ENCODE results near the gene OLA1.

Gene OLA1

DNA sequence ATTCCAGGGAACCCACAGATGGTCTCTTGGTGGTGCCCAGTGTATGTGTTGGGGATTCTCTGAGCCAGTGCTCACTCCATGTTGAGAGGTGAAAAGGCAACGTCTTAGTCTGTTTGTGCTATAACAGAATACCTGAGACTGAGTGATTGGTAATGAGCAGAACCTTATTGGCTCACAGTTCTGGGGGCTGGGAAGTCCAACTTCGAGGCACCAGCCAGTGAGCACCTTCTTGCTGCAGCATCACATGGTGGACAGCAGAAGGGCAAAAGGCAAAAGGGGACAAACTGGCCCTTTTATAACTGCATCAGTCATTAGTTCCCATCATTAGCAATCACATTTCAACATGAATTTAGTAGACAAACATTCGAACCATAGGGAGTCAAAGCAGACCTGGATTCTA lies 202.2 kb downstream of the OLA1 start:
- peaks cover 5% of the 10 kb centered on the region for H3K27me3 Mint-ChIP-seq
- no peaks in the 10 kb centered on the region for H3K36me3 Mint-ChIP-seq (ENCODE audit: low read depth)
- no peak overlapping the region for H3K27ac Mint-ChIP-seq
- H3K4me3 Mint-ChIP-seq, result no peak overlapping the region
- DNase-seq, result no peak
- H3K9me3 Mint-ChIP-seq, result no peaks in the 10 kb centered on the region
- H3K4me1 Mint-ChIP-seq (ENCODE audit: low read depth), result peaks cover 1% of the 10 kb centered on the region

DNA sequence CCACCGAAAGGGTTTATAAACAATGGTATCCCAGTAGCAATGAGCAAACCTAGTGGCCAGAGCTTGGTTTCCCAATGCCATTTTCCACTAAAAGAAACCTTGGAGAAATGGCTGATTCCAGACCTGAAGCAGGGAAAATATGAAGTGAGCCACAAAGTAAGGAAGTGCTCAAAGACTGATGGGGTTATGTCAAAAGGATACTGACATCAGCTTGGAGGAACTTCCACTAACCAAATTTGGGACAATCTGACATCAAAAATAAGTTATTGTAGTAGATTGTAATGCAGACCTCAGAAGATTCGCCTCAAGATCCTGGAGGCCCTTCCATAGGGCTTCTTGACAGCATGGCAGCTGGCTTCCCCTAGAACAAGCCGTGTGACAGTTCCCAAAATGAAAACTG lies 203.8 kb downstream of the OLA1 start:
- no peak for DNase-seq
- Mint-ChIP-seq H3K9me3 (no peaks in the 10 kb centered on the region), H3K4me3 (no peak overlapping the region), H3K4me1 (ENCODE audit: low read depth) (peaks cover 9% of the 10 kb centered on the region), H3K36me3 (ENCODE audit: low read depth) (no peaks in the 10 kb centered on the region), H3K27ac (no peak overlapping the region), H3K27me3 (peaks cover 4% of the 10 kb centered on the region)

DNA sequence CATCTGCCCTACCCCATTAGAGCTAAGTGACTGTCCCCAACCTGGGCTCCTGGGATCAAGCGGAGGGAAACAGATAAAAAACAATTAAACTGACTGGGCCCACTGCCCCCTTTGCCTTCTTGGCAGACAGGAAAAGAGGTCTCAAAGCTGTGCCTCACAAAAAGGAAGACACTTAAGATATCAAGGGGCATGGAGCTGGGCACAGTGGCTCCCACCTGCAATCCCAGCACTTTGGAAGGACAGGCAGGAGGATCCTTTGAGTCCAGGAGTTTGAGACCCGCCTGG lies 208.0 kb downstream of the OLA1 start:
- Mint-ChIP-seq H3K27ac (no peak overlapping the region), H3K27me3 (no peaks in the 10 kb centered on the region), H3K9me3 (no peaks in the 10 kb centered on the region), H3K4me3 (no peak overlapping the region), H3K4me1 (ENCODE audit: low read depth) (peaks cover 22% of the 10 kb centered on the region), H3K36me3 (ENCODE audit: low read depth) (no peaks in the 10 kb centered on the region)
- no peak for DNase-seq

DNA sequence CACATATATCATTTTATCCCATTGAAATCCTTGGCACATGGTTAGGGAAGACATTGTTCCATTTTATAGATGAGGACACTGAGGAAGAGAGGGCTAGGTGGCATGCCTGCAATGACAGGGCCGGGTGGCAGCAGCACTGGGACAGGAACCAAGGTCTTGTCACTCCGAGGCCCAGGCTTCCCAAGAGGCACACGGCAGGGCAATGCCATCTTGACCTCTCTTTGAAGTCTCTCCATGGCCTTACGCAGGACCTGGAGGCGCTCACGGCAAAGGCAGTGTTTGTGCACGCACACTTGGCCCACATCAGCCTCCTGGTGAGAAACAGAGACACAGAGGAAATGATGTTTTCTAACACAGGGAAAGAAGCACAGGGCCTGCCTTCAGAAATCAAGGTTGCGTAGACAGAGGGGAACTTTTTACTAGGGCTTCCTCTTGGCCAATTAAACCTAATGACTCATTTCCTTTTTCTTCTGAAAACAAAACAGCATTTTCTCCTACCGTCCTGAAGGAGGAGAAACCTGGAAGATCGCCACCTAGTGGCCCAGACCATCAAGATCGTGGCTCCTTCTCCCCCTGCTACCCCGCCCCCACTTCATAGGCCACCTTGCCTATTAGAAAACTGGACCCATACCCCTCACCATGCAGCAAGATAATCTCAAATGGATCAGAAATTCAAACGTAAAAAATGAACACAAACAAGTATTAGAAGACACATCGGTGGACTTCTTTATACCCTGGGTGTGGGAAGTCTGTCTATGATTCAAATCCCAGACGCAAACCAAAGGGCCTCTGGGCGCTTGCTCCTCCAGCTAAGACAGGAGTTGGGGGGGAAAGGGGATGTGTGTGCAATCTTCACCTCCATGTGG lies 208.5 kb downstream of the OLA1 start:
- H3K4me3 Mint-ChIP-seq, result peak overlapping the region; percentile 26
- peaks cover 22% of the 10 kb centered on the region for H3K4me1 Mint-ChIP-seq (ENCODE audit: low read depth)
- H3K27ac Mint-ChIP-seq, result peak overlapping the region; percentile 93
- DNase-seq, result peak; percentile 84
- H3K27me3 Mint-ChIP-seq, result no peaks in the 10 kb centered on the region
- H3K36me3 Mint-ChIP-seq (ENCODE audit: low read depth), result no peaks in the 10 kb centered on the region
- H3K9me3 Mint-ChIP-seq, result no peaks in the 10 kb centered on the region

DNA sequence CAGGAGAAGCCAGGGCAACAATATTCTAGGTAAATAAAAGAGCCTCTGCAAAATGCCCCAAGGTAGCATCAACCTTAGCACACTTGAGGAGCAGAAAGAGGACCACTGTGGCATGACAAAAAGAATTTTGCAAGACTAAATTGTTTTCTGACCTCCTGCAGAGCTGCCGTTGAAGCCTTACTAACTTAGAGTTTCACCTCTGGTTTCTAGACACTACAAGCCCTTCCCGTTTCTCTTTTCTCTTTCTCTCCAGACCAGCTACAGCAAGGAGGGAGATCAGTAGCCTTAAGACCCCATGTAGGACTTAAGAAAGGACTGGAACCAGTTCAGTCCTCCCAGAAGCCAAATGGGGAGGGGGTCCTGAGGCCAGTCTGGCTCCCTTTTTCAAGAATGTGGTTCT lies 209.9 kb downstream of the OLA1 start:
- H3K27me3 Mint-ChIP-seq, result no peaks in the 10 kb centered on the region
- H3K27ac Mint-ChIP-seq, result no peak overlapping the region
- DNase-seq, result no peak
- H3K36me3 Mint-ChIP-seq (ENCODE audit: low read depth), result no peaks in the 10 kb centered on the region
- H3K4me3 Mint-ChIP-seq, result no peak overlapping the region
- no peaks in the 10 kb centered on the region for H3K9me3 Mint-ChIP-seq
- peaks cover 21% of the 10 kb centered on the region for H3K4me1 Mint-ChIP-seq (ENCODE audit: low read depth)

DNA sequence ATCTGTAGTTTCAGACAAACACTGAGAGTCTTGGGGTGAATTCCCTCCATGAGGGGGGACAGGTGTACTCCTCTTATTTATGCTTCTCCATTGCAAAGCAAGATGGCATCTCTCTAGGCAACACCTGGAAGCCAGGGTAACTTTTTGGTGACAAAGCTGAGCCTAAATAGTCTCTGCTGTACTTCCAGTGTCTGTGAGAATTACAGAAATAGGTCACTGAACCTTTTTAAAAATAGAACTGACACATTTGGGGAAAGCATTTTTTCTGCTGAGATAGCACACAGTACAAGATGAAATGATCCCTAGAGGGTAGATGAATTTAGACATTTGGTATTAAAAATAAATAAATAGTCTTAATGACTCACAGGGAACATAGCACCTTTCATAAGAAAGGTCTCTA lies 211.5 kb downstream of the OLA1 start:
- Mint-ChIP-seq H3K36me3 (ENCODE audit: low read depth) (no peaks in the 10 kb centered on the region), H3K27ac (no peak overlapping the region), H3K9me3 (no peaks in the 10 kb centered on the region), H3K4me3 (no peak overlapping the region), H3K27me3 (no peaks in the 10 kb centered on the region), H3K4me1 (ENCODE audit: low read depth) (peaks cover 21% of the 10 kb centered on the region)
- DNase-seq, result no peak

DNA sequence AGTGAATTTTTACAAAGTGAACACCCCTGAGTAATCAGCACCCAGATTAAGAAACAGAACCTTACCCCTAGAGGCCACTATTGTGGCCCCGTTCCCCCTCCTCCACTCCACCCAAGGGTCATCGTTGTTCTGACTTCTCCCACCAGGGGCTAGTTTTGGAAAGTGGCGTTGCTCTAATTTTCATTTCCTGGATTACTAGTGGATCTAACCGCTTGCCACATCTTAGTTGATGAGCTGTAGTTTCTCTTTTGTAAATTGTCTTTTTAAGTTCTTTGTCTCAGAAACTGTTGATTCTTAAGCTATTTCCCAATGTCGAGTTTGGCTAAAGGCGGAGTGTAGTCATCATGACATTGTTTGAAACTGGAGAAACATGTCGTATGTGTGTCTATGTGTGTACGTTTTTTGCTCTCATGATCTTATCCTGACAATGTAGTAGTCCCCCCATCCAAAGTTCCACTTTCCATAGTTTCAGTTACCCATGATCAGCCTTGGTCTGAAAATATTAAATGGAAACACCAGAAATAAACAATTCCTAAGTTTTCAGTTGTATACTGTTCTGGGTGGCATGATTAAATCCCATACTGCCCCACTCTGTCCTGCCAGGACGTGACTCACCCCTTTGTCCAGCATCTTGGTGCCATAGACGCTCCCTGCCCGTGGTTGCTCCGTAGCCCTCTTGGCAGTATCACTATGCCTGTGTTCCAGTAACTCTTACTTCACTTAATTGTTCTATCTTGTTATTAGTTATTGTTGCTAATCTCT lies 212.2 kb downstream of the OLA1 start:
- Mint-ChIP-seq H3K27ac (no peak overlapping the region), H3K4me3 (no peak overlapping the region), H3K27me3 (no peaks in the 10 kb centered on the region), H3K36me3 (ENCODE audit: low read depth) (no peaks in the 10 kb centered on the region), H3K9me3 (no peaks in the 10 kb centered on the region), H3K4me1 (ENCODE audit: low read depth) (peaks cover 21% of the 10 kb centered on the region)
- no peak for DNase-seq

DNA sequence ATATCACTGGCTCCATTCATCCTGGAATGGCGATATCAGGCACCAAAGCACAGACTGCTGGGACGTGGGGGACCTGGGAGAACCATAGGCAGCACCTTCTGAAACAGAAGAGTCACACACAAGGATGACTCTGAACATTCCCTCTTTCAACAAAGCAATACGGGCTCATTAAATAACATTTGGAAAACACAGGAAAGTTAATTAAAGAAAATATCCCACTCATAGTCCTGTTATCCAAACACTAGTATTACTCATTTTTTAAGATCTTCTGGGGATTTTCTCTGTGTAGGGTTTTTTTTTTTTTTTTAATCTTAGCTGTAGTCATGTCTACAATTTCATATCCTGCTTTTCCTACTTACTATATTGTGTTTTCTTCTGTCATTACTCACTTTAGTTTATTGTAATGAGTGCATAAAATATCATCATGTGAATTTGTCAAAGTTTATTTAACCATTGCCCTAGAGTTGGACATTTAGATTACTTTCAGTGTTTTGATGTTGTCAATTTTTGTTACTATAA lies 213.2 kb downstream of the OLA1 start:
- Mint-ChIP-seq H3K27me3 (no peaks in the 10 kb centered on the region), H3K36me3 (ENCODE audit: low read depth) (no peaks in the 10 kb centered on the region), H3K4me3 (no peak overlapping the region), H3K9me3 (no peaks in the 10 kb centered on the region), H3K4me1 (ENCODE audit: low read depth) (peaks cover 18% of the 10 kb centered on the region), H3K27ac (no peak overlapping the region)
- no peak for DNase-seq

DNA sequence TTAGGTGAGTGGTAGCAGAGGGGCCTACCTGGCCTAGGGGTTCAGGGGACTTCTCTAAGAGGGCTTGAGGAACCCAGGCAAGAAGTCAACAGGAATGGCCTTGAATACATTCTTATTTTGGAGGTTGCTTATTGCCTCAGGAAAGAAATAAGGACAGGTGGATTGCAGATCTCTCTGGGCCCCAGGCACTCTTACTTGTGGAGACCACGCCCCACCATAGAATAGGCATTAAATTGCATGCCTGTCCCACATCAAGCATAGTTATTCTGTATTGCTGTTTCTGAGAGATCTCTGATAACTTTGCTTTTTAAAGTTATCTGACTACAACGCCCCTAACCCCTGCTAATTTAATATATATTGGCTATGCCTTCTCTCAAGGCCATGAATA lies 215.2 kb downstream of the OLA1 start:
- H3K4me1 Mint-ChIP-seq (ENCODE audit: low read depth), result peaks cover 1% of the 10 kb centered on the region
- no peaks in the 10 kb centered on the region for H3K27me3 Mint-ChIP-seq
- H3K36me3 Mint-ChIP-seq (ENCODE audit: low read depth), result no peaks in the 10 kb centered on the region
- H3K4me3 Mint-ChIP-seq, result no peak overlapping the region
- DNase-seq, result no peak
- H3K9me3 Mint-ChIP-seq, result no peaks in the 10 kb centered on the region
- no peak overlapping the region for H3K27ac Mint-ChIP-seq

DNA sequence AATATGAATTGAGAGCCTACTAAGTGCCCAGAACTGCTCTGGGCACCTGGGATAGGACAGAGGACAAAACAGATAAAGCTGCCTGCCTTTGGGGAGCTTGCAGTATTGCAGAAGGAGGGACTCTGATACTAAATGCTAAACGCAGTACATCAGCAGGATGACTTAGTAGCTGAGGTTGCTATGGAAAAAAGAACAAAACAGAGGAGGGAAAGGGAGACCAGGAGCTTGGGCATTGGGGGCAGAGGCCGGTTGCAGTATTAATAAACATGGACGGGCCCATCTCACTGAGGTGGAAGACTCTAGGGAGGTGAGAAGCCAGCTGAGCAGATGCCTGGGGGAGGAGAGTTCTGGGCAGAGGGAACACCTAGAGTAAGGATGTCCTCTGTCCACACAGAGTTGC lies 217.1 kb downstream of the OLA1 start:
- H3K36me3 Mint-ChIP-seq (ENCODE audit: low read depth), result no peaks in the 10 kb centered on the region
- DNase-seq, result no peak
- no peaks in the 10 kb centered on the region for H3K4me1 Mint-ChIP-seq (ENCODE audit: low read depth)
- H3K27me3 Mint-ChIP-seq, result no peaks in the 10 kb centered on the region
- H3K9me3 Mint-ChIP-seq, result no peaks in the 10 kb centered on the region
- no peak overlapping the region for H3K4me3 Mint-ChIP-seq
- H3K27ac Mint-ChIP-seq, result no peak overlapping the region

DNA sequence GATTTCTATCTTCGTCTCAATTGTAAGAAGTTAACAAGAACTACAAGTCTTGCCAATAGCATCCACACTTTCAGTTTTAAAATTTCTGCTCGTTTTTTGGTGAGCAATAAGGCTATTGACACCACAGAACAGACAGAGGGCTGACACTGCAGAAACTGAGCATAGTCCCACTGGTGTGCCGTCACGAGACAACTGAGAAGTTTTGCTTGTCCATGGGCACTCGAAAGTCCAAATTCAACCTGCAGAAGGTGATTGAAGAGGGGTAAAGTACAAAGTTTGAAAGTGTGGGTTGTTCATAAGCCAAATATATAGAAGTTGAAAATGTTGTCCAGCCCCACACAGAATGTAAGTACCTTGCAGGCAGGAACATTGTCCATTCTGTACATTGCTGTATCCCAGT lies 219.4 kb downstream of the OLA1 start:
- Mint-ChIP-seq H3K9me3 (peaks cover 4% of the 10 kb centered on the region), H3K4me1 (ENCODE audit: low read depth) (peaks cover 12% of the 10 kb centered on the region), H3K36me3 (ENCODE audit: low read depth) (no peaks in the 10 kb centered on the region), H3K27me3 (no peaks in the 10 kb centered on the region), H3K4me3 (no peak overlapping the region), H3K27ac (no peak overlapping the region)
- DNase-seq, result no peak

DNA sequence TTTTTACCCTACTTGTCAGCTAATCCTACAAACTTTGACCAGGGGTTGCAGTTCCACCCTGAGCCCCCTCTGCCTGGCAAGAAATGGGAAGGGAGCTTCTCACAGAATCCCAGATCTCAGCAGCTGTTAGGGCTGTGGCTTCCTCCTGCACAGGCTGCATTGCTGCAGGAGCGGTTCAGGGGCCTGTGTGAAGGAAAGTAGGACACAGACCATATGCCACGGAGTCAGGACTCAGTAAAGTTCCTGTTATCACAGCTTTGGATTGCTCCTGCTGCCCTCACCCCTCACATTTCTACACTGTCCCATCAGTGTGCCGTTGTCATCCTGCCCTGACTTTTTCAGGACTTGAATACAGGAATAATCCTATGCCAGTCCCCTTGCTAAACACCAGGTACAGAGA lies 220.4 kb downstream of the OLA1 start:
- peaks cover 4% of the 10 kb centered on the region for H3K9me3 Mint-ChIP-seq
- no peaks in the 10 kb centered on the region for H3K27me3 Mint-ChIP-seq
- H3K27ac Mint-ChIP-seq, result no peak overlapping the region
- no peaks in the 10 kb centered on the region for H3K36me3 Mint-ChIP-seq (ENCODE audit: low read depth)
- peaks cover 17% of the 10 kb centered on the region for H3K4me1 Mint-ChIP-seq (ENCODE audit: low read depth)
- H3K4me3 Mint-ChIP-seq, result no peak overlapping the region
- DNase-seq, result no peak

DNA sequence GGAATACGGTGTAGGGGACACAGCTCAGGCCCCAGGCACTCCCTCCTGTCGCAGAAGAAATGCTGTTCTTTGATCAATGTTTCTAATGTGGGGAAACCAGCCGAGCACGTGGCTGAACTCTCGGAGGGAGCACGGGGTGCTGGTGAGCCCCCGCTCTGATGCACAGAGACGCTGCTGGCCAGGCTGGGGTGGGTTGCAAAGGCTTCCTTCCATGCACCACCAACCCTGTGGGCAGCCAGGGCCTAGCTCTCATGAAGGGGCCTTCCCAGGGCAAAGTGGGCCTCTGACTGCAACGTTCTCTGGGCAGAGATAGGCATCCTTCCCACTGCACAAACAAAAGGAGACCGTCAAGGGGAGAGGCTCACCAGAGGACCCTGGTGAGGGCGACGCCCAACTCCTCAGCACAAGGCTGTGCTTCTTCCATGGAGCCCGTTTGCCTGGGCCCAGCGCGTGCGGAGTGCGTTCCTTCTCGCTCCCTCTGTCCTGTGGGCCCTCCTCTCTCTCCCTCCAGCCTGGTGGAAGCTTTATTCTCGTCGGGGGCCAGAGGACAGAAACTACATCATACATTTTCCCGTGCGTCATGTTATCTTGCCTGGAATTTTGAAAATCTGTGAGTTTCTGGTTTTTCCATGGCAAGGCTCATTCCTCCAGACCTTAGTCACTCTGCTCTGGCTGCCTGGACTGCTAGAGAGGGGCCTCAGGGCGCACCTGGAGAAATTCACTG lies 222.0 kb downstream of the OLA1 start:
- Mint-ChIP-seq H3K9me3 (peaks cover 4% of the 10 kb centered on the region), H3K4me1 (ENCODE audit: low read depth) (peaks cover 26% of the 10 kb centered on the region), H3K36me3 (ENCODE audit: low read depth) (no peaks in the 10 kb centered on the region), H3K27ac (no peak overlapping the region), H3K27me3 (no peaks in the 10 kb centered on the region), H3K4me3 (no peak overlapping the region)
- DNase-seq, result no peak

DNA sequence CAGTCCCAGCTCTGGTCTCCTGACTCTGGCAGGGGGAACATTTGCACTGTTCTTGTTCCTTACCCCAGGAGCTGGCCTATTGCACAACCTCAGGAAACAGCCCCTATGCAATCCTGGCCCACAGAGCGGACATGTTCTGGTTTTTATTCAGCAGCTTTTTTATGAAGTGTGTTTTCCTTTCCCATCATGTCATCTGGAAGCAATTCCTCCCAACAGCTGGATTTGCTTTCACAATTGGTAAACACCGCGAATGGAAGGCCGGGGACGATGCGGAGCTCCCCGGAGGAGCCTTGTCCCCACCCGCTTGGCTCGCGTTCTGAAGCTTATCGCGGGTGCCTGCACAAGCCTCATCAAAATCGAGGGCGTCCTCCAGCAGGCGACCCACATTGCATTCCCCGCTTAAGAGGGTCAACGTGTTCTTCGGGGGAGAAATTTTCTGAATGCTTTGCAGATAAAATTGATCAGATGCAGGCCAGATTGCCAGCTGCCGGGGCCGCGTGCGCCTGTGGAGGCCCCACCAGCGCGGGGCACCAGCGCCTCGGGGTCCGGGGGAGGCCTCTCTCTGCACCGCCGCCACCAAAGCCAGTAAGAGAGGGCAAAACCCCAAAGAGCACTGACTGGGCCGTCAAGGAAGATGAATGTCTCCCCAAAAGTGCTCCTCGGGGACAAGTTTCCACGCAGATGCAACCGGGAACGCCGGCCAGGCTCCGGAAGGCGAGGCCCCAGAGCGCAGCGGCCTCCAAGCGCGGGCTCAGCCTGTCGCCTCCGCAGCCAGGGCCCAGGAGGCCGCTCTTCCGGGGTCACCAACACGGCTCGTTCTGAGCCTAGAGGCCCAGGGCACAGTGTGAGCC lies 222.8 kb downstream of the OLA1 start:
- DNase-seq, result no peak
- peaks cover 4% of the 10 kb centered on the region for H3K9me3 Mint-ChIP-seq
- no peak overlapping the region for H3K27ac Mint-ChIP-seq
- H3K27me3 Mint-ChIP-seq, result no peaks in the 10 kb centered on the region
- no peak overlapping the region for H3K4me3 Mint-ChIP-seq
- no peaks in the 10 kb centered on the region for H3K36me3 Mint-ChIP-seq (ENCODE audit: low read depth)
- H3K4me1 Mint-ChIP-seq (ENCODE audit: low read depth), result peaks cover 28% of the 10 kb centered on the region
